Measurements from ENCODE around the gene BUB3.

Gene BUB3, protein sequence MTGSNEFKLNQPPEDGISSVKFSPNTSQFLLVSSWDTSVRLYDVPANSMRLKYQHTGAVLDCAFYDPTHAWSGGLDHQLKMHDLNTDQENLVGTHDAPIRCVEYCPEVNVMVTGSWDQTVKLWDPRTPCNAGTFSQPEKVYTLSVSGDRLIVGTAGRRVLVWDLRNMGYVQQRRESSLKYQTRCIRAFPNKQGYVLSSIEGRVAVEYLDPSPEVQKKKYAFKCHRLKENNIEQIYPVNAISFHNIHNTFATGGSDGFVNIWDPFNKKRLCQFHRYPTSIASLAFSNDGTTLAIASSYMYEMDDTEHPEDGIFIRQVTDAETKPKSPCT

DNA sequence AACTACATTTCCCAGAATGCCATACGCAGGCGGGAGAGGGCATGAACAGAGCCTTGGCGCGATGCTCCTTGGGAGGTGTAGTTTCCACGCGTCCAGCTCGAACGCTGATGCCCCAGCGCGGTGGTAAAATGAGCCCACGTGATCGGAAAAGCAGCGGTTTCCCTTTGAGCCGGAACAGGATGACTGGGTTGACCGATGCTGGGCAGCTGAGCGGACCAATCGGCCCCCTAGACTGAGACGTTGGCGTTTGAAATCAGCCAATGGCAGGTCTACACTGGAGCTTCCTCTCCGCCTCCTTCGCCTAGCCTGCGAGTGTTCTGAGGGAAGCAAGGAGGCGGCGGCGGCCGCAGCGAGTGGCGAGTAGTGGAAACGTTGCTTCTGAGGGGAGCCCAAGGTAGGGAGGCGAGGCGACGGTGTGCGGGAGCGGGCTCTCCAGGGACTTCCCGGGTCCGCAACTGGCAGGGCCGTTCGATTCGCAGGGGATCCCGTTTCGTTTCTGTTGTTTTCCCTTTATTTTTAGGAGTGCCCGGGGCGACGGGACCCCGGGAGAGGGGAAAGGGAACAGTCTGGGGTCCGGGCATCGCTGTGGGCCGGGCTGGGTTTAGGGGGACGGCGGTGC lies at the start of gene BUB3:
BUB3 (plus strand) TSS at position 311 of the 619 bp plus-strand sequence. CDS start 516 bp downstream, outside the sequence.
- DNase-seq (ENCODE audit: low read depth, low spot score): peak; percentile 87

DNA sequence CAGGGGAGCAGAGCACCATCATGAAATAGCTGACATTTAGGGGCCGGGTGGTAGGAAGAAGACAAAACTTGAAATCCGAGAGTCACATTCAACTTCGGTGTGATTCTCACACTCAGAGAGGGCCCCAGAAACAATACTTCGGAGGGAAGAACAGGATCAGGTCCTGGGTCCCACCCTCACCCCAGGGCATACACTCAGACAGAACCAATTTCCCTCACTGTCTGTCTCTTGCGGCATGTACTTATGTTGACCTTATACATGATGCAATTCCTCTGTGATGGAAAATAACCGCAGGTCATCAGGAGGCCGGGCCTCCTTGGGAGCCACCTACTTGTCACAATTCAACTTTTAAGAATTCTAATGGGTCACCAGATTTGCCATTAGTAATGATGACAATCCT lies 44.7 kb upstream of the BUB3 start:
- DNase-seq (ENCODE audit: low read depth, low spot score): no peak

DNA sequence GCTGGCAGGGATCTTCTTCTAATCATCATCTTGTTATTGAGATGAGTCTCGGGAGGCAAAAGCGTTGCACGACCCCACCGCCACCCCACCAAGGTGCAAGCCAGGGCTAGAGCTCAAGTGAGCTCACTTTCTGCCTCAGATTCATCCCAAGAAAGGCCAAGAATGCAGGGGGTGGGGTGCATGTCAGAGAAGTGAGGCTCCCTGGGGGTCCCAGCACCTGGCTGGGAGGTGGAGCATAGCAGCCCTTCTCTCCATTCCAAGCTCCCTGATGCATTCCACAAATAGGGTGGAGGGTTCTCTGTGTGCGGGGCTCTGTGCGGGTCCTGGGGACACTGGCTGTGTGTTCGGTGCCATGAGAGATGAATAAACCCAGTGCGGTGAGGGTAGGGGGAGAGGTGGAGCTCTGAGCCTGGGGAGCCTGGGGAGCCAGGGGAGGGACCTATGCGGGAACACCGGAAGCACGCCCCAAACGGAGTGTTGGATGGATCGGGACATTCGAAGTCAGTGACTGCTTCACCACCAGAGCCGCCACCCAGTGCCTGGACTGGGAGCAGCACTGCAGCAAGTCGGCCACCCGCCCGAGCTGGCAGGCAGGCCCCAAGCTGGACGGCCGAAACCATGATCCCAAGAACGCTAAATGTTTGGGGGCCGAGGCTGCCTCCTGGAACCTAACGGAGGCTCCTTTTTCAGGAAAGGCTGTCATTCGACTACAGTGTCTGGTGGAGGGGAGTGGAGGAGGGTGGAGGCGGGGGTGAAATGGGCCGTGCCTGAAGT lies 36.4 kb upstream of the BUB3 start:
- no peak for DNase-seq (ENCODE audit: low read depth, low spot score)

DNA sequence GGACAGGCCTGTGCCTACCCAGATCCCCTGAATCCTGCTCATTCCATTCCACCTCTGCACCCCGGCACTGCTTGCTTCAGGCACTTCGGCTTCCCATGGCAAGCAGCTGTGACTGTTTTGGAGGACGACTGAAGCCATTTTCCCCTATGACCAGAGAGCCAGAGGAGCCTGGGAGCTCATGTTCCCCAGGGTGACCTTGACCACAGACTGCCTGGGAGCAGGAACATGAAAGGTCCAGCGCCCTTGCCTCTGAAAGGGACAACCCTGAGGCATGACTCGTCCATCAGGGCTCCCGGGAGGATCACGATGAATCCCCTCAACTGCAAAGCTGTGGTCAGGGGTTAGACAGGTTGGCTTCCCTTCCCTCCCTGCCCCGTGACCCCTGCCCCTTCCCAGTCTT lies 35.1 kb upstream of the BUB3 start:
- DNase-seq (ENCODE audit: low read depth, low spot score): no peak

DNA sequence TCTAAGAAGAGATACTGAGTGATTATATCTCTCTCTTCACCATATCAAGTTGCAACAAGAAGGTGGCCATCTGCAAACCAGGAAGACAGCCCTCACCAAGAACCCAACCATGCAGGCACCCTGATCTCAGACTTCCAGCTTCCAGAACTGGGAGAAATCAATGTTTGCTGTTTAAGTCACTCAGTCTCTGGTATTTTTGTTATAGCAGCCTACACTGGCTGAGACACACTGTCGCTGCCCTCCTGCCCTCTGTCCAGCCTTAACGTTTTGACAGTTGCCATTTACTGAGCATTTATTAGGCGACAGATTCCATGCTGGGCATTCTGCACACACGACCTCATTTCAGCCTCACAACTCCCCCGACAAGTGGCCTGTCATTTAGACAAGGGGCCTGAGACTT lies 28.0 kb upstream of the BUB3 start:
- DNase-seq (ENCODE audit: low read depth, low spot score): no peak

DNA sequence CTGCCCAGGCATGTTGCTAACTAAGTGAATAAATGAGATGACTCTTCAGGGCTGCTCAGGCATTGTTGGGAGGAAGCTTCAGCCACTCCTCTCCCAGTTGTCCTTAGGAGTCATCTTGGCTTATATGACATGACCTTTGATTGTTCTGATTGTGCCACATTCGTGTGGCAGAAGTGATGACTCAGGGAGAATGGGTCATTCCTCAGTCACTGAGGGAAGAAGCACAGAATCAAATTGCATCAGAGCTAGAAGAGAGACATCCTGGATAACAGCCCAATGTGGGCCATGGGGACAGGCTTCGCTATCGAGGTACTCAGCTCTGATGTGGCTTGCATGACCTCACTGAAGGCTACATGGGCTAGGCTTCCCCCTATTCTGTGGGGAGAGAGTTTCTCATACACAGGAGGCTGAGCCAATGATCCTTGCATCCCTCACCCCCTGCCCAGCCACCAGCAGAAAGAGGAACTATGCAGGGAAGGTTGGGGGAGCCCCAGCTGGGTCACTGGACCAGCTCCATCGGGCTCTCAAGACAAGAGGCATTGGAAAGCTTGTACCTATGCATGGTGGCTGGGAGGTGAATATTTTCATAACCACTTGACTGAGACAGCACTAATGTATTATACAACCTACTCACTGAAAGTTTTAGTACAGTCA lies 24.5 kb upstream of the BUB3 start:
- DNase-seq (ENCODE audit: low read depth, low spot score): no peak

DNA sequence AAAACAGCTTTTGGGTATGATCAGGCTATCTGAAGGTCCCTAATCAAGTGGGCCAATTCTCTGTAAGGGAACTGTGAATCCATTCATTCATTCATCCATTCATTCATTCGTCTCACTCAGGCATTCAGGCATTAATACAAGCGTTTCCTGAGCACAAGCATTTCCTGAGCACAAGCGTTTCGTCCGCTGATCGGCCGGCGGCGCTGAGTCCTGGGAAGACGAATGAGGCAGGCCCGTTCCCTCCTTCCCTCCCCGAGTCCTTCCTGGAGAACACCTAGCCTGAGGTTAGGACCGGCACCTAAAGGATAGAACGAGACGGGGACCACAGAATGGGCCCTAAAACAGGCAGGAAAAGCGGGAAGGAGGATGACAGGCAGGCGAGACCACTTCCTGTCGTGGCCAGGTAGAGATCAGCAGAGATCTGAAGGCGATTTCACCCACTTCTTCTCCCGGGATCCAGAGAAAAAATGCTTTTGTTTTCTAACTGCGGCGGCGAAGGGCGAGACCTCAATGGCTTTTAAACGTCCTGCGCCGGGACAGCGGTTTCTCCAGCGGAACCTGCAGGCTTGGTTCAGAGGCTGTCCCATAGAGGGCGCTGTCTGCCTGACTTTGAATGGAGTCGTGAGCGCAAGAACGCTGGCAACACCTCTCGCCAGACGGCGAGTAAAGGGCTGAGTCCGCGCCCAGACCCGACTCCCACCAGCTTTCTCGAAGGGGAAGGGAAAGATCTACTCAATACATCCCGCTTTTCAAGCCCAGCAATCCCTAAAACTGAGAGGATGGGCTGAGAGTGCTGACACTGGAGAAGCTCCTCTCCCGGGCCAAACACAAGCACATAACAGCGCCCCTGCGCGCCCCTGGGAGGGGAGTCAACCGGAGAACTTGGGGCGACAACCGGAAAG lies 21.4 kb upstream of the BUB3 start:
- DNase-seq (ENCODE audit: low read depth, low spot score): peak; percentile 77

DNA sequence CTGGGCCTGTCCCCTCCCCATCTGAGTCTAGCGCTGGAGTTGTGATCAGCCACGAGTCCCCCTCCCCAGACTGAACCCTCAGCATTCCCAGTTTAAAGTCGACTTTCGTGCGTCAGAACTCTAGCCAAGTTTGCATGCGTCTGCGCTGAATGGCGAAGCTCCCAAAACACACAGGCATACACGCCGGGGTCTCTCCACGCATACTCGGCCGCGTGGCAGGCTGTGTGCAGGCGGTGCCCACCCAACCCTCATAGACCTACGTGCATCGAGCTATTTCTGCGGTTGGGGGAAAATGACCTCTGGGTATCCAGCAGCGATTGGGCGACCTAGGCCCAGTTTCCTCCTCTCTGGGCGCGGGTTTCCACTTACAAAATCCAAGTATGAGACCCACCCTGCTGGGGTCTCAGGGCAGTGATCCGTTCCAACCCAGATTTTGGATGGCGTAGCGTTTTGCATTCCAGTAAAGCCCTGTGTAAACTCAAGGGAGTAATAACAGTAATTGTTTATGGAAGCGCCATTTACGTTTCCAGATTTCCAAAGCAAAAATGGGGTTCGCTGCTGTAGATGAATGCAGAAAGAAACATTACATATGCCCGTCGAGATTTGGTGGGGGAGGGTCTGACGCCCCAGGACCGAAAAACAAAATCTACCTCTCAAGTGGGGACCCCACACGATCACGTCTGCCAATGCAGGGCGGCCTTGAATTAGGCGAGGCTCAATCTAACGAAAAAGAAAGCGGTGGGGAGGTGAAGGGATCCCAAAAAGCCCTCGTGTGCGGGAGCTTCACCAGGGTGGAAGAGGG lies 20.5 kb upstream of the BUB3 start:
- no peak for DNase-seq (ENCODE audit: low read depth, low spot score)

DNA sequence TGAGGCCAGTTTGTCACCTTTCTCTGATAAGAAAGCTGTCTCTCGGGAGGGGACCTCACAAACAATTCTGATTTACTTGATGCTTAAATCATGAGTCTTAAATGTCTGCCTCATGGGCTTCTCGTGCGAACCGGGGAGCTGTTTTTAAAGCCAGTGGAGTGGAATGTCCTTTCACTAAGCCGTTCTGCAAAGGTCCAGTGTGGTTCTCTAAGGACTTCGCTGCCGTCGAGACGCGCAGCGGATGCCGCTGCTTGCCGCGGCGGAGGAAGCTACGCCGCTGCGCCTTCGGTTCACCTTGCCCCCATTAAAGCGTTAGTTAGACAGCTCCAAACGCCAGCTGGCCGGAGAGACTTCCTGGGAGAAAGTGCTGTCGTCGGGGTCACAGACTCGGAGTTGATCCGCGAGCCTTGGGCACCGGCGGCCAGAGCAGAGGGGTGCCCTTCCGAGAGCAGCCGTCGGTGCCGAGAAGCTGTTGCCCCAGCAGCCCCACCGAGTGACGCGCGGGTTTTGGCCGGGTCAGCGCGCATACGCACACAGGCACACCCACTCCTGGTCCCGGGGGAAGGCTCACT lies 19.8 kb upstream of the BUB3 start:
- no peak for DNase-seq (ENCODE audit: low read depth, low spot score)

DNA sequence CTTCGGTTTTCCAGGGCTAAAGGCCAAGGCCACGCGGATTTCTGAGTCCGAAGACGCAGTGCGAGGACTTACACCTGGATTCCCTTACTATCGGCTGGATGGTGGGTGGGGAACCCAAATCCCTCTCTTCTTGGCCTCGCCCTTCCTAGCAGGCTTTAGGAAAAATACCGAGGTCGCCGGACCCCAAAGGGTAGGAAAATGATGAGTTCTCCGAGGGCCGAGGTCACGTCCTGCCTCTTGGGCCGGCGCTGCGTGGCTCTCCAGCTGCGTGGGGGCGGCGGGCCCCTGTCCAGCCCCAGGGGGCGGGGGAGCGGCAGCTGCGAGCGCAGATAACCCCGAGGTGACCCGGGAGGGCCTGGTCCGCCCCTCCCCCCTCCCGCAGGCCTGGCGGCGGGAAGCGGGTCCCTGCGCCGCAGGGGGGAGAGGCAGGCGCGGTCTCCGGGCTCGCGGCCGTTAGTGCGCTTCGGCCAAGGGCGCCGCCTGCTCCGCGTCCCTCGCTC lies 19.2 kb upstream of the BUB3 start:
- DNase-seq (ENCODE audit: low read depth, low spot score): no peak

DNA sequence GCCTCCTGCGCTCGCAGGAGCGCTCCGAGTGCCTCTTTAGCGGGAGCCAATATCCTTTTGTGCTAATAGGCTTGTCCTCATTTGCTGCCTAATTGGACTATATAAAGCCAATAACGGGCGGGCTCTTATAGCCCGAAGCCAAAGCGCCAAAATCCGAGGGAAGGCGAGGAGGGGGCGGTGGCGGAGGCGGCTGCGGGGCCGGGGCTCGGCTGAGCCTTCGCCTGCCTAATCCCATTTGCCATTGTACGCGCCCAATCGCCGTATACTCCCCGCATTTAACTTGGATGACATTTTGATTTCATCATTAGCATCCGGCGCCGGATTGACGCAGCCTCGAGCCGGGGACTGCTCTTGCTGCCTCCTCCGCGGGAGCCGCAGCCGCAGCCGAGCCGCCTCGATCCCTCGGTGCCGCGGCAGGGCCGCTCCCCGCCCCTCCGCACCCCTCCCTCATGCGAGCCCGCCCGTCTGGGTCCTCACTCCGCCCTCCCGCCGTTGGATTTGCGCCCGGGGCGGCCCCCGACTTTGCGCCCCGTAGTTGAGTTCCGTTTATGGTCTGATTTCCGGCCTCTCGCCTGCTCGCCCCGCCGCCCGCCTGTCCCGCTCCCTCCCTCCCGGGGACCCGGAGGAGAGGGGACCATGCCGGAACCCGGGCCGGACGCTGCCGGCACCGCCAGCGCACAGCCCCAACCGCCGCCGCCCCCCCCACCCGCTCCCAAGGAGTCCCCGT lies 18.6 kb upstream of the BUB3 start, which contains the start of gene HMX3:
HMX3 (plus strand) TSS at position 556 of the 727 bp plus-strand sequence; CDS start at position 637, 81 bp downstream.
- no peak for DNase-seq (ENCODE audit: low read depth, low spot score)

DNA sequence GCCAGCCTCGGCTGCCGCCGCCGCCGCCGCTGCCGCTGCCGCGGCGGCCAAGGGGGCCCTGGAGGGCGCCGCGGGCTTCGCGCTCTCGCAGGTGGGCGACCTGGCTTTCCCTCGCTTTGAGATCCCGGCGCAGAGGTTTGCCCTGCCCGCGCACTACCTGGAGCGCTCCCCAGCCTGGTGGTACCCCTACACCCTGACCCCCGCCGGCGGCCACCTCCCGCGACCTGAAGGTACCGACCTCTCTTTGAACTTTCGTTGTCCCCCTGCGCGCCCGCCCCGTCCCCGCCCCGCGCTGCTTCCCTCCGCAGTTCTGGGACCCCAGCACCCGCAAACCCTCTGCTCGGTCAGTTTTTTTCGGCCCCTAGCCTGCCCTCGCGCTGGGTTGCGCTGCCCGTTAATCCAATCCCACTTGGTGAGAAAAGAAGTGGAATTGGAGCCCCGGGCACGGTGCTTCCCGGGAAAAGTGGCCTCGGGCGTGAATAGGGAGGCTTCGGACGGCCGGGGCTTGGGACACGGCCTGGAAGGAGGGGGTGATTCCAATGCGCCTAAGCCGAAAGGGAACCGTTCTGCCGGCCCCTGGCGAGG lies 17.9 kb upstream of the BUB3 start:
- DNase-seq (ENCODE audit: low read depth, low spot score): no peak

DNA sequence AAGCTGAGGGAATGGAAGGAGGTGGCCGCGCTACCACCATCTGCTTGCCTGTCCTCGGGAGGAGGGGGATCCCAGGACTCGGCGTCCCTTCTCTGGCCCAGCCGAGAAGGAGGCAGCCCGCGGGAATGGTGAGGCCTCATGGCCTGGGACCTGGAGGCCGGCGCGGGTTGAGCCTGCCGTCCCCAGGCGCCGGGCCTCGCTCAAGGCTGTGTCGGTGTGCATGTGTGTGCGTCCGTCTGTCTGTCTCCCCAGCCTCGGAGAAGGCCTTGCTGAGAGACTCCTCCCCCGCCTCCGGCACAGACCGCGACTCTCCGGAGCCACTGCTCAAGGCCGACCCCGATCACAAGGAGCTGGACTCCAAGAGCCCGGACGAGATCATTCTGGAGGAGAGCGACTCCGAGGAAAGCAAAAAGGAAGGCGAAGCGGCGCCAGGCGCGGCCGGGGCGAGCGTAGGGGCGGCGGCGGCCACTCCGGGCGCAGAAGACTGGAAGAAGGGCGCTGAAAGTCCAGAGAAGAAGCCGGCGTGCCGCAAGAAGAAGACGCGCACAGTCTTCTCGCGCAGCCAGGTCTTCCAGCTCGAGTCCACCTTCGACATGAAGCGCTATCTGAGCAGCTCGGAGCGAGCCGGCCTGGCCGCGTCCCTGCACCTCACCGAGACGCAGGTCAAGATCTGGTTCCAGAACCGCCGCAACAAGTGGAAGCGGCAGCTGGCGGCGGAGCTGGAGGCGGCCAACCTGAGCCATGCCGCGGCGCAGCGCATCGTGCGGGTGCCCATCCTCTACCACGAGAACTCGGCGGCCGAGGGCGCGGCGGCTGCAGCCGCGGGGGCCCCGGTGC lies 17.2 kb upstream of the BUB3 start:
- no peak for DNase-seq (ENCODE audit: low read depth, low spot score)

DNA sequence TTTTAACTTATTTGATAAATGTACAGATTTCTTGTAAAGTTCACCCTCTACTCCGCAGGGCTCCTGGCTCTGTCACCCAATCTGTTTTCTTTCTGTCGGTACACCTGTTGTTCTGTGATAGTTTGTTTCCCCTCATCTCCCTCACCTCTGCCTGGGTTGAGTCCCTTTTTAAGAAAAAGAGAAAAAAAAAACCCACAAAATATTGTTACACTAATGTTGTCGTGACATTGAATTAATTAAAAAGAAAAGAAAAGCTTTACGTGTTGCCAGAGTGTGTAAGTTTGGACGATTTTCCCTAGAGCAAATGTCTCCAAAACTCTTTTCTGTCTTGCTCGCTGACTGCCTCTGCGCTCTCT lies 15.1 kb upstream of the BUB3 start:
- no peak for DNase-seq (ENCODE audit: low read depth, low spot score)

DNA sequence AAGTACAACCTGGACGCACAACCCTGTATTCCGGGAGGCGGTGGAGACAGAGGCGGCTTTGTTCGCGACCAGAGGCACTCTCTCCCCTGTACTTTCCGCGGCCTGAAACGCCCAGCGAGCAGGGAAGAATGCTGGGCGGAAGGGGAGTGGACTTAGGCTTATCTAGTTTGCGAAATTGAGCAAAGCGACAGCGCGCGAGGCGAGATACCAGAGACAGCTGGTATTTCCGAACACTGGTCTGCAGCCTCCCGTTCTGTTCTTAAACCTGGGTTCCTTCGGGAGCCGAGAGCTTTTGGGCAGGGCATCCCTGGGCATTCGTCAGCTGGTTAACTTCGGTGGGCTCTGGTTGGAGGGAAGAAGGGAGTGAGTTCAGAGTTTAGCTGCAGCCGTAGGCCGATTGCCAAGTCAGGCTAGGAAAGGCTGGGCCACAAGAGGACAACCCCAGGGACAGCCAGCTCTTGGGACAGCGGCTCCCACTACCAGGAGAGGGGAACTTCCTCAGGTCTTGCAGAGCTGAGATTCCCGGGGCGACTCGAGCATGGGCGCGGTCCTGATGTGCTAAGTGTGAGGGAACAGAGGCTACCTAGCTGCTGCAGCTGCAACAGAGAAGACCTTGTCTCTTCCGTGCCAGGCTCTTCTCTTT lies 14.6 kb upstream of the BUB3 start:
- DNase-seq (ENCODE audit: low read depth, low spot score): no peak

DNA sequence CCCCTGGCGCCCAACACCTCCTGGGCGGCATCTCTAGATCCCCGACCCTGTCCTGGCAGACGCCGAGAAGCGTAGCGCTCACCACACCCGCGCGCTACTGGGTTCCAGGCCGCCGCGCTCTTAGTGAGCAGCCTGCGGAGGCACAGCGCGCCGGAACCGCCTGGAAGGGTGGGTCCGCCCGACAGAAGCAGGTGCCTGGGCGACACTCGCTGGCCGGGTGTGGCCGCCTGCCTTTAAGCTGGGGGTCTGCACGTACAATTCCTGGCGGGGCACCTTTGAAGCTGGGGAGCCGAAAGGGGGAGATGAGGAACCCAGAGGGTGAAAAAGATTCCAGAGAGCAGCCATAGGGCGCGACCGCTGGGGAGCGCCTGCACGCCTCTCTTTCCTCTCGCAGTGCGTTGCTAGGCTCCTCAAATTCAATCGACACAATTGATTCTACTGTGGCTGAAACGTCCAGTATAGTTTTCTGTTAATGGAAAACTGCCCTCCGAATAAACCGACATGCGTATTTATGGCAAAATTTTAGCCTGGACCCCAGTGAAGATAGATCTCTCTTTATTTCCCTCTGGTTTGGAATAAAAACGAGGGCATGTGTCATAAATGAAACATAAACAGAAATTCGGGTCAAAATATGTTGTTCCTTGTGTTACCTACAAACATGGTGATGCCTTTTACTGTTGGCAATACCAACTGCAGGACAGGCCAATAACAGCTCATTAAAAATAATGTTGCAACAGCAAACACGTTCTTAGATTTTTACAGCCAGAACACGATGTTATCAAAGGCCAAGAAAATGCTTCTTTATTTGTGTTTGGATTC lies 13.8 kb upstream of the BUB3 start:
- DNase-seq (ENCODE audit: low read depth, low spot score): no peak
